IgD-negative memory B cell (primary cell): ENCODE measurements around the gene GMNN. TPM values are rescaled to one million over a fixed set of nuclear protein-coding genes. Genes with fewer than 3 reads are reported as not detected.
A peak's percentile ranks its signal among the peaks of the same experiment; 100 is the strongest.

Experiments
- H3K27ac Mint-ChIP-seq, 3 donors: one replicate each; pipeline ENCODE4 v1.8.0; 2020 to 2022; ENCODE audit warnings: mild to moderate bottlenecking in 3 of 3, mixed read lengths in 3 of 3, moderate library complexity in 1 of 3
- H3K27me3 Mint-ChIP-seq: one replicate; pipeline ENCODE4 v1.8.0; 2021; ENCODE audit warnings: mixed read lengths
- H3K36me3 Mint-ChIP-seq: one replicate; pipeline ENCODE4 v1.8.0; 2020; ENCODE audit warnings: mild to moderate bottlenecking, mixed read lengths
- H3K4me1 Mint-ChIP-seq, 3 donors: one replicate each; pipeline ENCODE4 v1.8.0; 2020 to 2022; ENCODE audit warnings: mixed read lengths in 3 of 3, mild to moderate bottlenecking in 1 of 3
- H3K4me3 Mint-ChIP-seq, 4 donors: one replicate each; pipeline ENCODE4 v1.8.0; 2020 to 2022; ENCODE audit warnings: mild to moderate bottlenecking in 4 of 4, mixed read lengths in 4 of 4, moderate library complexity in 3 of 4
- H3K9me3 Mint-ChIP-seq, 3 donors: one replicate each; pipeline ENCODE4 v1.8.0; 2020 to 2021; ENCODE audit warnings: mixed read lengths in 3 of 3, mild to moderate bottlenecking in 1 of 3
- polyA plus RNA-seq: library from polyadenylated mRNA; unstranded; fragments of 300-500 nt; fragmentation: Illumina TruSeq; gene quantifications from one replicate; pipeline ENCODE4 v1.2.3, GENCODE V29; 2021

The GMNN gene
- polyA plus RNA-seq, 1 donor from 2014 or later = 7.7 TPM

- no peaks in the 10 kb centered on the region for H3K36me3 Mint-ChIP-seq
- peak overlapping the region; percentile 91 to 97 (median 95) for H3K27ac Mint-ChIP-seq
- H3K4me1 Mint-ChIP-seq = peaks cover 14 to 25% (median 22%) of the 10 kb centered on the region in 3 donors
- H3K4me3 Mint-ChIP-seq = peak overlapping the region; percentile 98 to 99 (median 99)
- no peaks in the 10 kb centered on the region for H3K27me3 Mint-ChIP-seq
- no peaks in the 10 kb centered on the region for H3K9me3 Mint-ChIP-seq
Measured at GRCh38 chr6:24775520-24776058, 852 bp downstream of the GMNN start.

DNA sequence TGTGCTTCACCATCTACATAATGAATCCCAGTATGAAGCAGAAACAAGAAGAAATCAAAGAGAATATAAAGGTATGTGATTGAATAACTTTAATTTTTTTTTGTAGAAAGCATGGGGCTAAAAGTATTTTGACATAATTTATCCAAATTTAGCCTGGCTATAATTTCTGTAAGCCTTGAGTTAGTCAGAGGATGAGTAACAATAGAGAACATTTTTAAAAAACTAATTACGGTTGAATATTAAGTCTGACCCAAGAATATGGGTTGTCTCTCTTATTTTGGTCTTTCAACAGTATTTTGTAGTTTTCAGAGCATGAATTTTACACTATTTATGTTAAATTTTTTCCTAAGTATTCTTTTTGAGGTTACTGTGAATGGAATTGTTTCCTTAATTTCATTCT, 2.5 kb downstream of the GMNN start:
- Mint-ChIP-seq H3K9me3 (no peaks in the 10 kb centered on the region), H3K27me3 (no peaks in the 10 kb centered on the region), H3K36me3 (no peaks in the 10 kb centered on the region), H3K4me3 (no peak overlapping the region), H3K4me1 (peaks cover 14 to 28% (median 22%) of the 10 kb centered on the region in 3 donors), H3K27ac (no peak overlapping the region)

GRCh38 chr6:24778121-24778520, 3.4 kb downstream of the GMNN start:
- H3K27me3 Mint-ChIP-seq = no peaks in the 10 kb centered on the region
- H3K27ac Mint-ChIP-seq = no peak overlapping the region
- no peaks in the 10 kb centered on the region for H3K9me3 Mint-ChIP-seq
- peaks cover 14 to 29% (median 22%) of the 10 kb centered on the region in 3 donors for H3K4me1 Mint-ChIP-seq
- peak overlapping the region in 1 of 4 donors; percentile 23 for H3K4me3 Mint-ChIP-seq
- no peaks in the 10 kb centered on the region for H3K36me3 Mint-ChIP-seq

DNA sequence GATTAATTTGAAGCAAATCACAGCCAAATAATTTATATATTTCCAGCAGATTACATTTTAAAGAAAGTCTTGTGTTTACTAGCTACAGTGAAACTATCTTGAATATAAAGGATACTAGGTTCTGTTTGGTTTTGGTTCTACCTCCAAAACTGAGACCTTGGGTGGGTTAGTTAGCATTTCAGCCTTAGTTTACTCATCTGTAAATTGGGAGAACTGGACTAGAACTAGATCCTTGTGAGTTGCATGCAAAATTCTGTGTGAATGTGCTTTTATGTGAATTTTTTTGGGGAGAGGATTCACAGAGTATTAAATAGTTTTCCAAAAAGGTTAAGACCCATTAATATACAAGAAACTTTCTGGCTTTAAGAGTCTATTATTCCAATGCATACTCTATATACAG, 4.1 kb downstream of the GMNN start:
- peak overlapping the region in 1 of 4 donors; percentile 9 for H3K4me3 Mint-ChIP-seq
- no peaks in the 10 kb centered on the region for H3K27me3 Mint-ChIP-seq

DNA sequence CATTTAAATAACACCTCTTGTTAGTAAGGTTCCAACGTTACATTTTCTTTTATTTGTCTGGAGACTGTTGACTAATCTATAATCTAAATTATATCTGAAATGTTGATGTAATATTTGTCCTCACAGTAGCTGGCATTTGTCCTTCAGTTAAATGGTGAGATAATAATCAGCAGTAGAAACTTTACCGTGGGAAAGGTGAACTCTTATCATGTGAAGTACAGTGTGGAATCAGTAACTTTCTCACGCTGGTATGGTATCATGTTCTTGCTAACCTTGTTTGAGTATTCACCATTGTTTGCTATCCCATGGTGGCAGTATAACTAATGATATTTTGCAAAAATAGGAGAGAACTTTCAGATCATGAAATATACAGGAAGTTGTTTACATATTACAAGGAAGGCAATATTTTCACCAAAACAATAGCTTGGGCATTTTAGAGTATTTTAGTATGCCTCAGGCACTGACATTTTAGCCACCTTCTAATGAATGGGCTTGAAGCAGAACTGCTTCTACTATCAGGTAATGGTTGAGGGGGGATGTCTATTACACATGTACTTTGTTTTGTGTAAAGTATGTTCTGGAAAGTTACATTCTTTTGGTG, 4.8 kb downstream of the GMNN start:
- no peaks in the 10 kb centered on the region for H3K9me3 Mint-ChIP-seq
- H3K36me3 Mint-ChIP-seq = peaks cover 4% of the 10 kb centered on the region
- H3K4me3 Mint-ChIP-seq = peak overlapping the region in 1 of 4 donors; percentile 9
- H3K27me3 Mint-ChIP-seq = no peaks in the 10 kb centered on the region
- peaks cover 14 to 27% (median 22%) of the 10 kb centered on the region in 3 donors for H3K4me1 Mint-ChIP-seq
- H3K27ac Mint-ChIP-seq = no peak overlapping the region

More for the DNA sequence above, 4.1 kb downstream of the GMNN start:
- Mint-ChIP-seq H3K36me3 (no peaks in the 10 kb centered on the region), H3K27ac (no peak overlapping the region), H3K9me3 (no peaks in the 10 kb centered on the region), H3K4me1 (peaks cover 14 to 29% (median 22%) of the 10 kb centered on the region in 3 donors)

GRCh38 chr6:24780206-24780605, 5.5 kb downstream of the GMNN start:
- Mint-ChIP-seq H3K9me3 (no peaks in the 10 kb centered on the region), H3K36me3 (peaks cover 5% of the 10 kb centered on the region), H3K4me3 (peak overlapping the region in 1 of 4 donors; percentile 9), H3K4me1 (peaks cover 14 to 24% (median 22%) of the 10 kb centered on the region in 3 donors), H3K27ac (no peak overlapping the region), H3K27me3 (no peaks in the 10 kb centered on the region)

DNA sequence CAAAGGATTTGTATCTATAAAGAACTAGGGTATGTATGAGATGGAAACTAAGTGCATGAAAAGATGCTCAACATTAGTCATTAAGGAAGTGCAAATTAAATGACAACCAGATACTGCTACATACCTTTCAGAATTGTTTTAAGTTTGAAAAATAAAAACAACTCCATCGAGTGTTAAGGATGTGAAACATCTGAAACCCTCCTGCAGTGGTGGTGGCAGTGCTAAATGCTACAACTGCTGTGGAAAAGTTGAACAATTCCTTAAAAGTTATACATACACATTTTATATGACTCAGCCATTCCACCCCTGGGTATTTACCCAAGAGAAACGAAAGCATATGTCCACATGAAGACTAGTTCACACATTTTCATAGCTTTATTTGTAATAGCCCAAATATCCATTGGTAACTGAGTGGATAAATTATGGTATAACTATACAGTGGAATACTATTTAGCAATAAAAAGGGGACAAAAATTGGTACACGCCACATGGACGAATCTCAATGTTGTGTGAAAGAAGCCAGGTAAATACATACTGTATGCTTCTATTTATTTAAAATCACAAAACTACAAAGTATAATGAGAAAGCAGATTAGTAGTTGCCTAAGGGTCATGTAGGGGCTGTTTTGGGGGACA, 13.4 kb downstream of the GMNN start:
- Mint-ChIP-seq H3K27ac (peak overlapping the region in 2 of 3 donors; percentile 31 to 35), H3K36me3 (peaks cover 13% of the 10 kb centered on the region), H3K4me3 (no peak overlapping the region), H3K4me1 (no peaks in the 10 kb centered on the region), H3K9me3 (no peaks in the 10 kb centered on the region), H3K27me3 (no peaks in the 10 kb centered on the region)

DNA sequence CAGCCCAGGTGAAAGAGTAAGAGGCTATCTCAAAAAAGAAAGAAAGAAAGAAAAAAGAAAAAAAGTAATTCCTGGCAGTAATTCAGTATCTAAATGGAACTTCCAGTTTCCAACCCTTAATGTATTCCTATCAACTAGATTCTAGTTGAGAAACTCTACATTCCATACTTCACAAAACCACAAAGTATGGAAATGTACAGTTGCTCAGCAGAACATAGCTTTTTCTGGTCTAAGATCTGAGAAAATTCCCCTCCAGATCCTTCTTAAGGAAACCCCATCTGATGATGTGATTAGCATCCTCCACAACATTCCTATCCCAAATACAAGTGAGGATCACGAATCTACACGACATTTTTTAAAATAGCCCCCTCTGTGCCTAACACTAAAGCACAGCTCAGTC, 20.4 kb downstream of the GMNN start:
- Mint-ChIP-seq H3K27ac (peak overlapping the region in 1 of 3 donors; percentile 34), H3K4me1 (peaks cover 6 to 12% (median 7%) of the 10 kb centered on the region in 3 donors), H3K4me3 (no peak overlapping the region), H3K27me3 (no peaks in the 10 kb centered on the region), H3K9me3 (no peaks in the 10 kb centered on the region), H3K36me3 (peaks cover 4% of the 10 kb centered on the region)

GRCh38 chr6:24796616-24797290, 22.0 kb downstream of the GMNN start:
- no peaks in the 10 kb centered on the region for H3K9me3 Mint-ChIP-seq
- H3K4me1 Mint-ChIP-seq = peaks cover 6 to 12% (median 7%) of the 10 kb centered on the region in 3 donors
- H3K27me3 Mint-ChIP-seq = no peaks in the 10 kb centered on the region
- peaks cover 4% of the 10 kb centered on the region for H3K36me3 Mint-ChIP-seq
- H3K4me3 Mint-ChIP-seq = no peak overlapping the region
- peak overlapping the region in 1 of 3 donors; percentile 78 for H3K27ac Mint-ChIP-seq

DNA sequence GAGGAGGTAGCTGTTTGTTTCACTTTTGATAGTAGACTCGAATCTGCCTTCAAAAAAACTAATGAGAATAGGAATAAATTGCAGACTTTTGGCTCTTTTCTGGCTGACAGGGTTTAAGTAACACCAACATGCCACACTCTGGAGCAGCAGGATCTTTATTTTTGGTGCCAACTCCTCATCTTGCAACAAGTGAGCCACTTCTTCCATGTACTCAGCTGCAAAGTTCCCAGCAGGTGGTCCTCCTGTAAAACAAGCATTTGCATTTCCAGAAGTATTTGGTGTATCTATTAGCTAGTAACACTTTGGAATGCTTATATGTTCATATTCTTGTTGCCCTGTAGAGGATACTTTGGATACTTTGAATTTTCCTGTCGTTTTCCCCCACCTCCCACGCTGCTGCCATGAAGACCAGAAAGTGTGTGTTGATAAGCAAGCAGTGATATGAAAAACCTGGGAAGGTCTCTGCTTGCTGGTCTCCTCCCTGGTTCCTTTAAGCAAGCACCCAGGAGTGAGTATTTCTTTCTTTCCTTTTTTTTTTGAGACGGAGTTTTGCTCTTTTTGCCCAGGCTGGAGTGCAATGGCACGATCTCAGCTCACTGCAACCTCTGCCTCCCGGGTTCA, 23.0 kb downstream of the GMNN start:
- Mint-ChIP-seq H3K36me3 (peaks cover 4% of the 10 kb centered on the region), H3K4me3 (no peak overlapping the region), H3K4me1 (peaks cover 6 to 12% (median 7%) of the 10 kb centered on the region in 3 donors), H3K27ac (peak overlapping the region in 2 of 3 donors; percentile 53 to 78), H3K27me3 (no peaks in the 10 kb centered on the region), H3K9me3 (no peaks in the 10 kb centered on the region)

GRCh38 chr6:24798740-24799540, 24.2 kb downstream of the GMNN start, which contains the start of gene ARMH2:
Gene ARMH2 (minus strand): TSS chr6:24798917. CDS start chr6:24798857, 60 bp downstream.
- H3K27me3 Mint-ChIP-seq = no peaks in the 10 kb centered on the region
- H3K36me3 Mint-ChIP-seq = peaks cover 4% of the 10 kb centered on the region
- peaks cover 4 to 12% (median 5%) of the 10 kb centered on the region in 3 donors for H3K4me1 Mint-ChIP-seq
- peak within 1 kb of the TSS in 2 of 3 donors; percentile 24 to 78 for H3K27ac Mint-ChIP-seq
- no peaks in the 10 kb centered on the region for H3K9me3 Mint-ChIP-seq
- H3K4me3 Mint-ChIP-seq = peak within 1 kb of the TSS in 1 of 4 donors; percentile 23

DNA sequence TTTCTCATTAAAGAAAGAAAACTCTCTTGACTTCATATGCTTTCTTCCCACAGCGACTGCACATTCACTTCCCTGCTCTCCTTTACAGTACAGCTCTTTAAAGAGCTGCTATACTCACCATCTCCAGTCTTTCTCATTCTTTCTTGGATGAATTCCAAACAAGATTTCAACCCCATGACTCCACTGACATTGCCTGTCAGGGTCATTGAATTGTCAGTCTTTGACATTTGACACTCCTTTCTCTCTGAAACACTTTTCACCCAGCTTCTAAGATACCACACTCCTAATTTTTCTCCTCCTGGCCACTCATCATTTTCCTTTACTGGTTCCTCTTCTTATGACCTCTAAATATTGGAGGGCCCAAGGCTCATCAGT, 24.8 kb downstream of the GMNN start:
- no peaks in the 10 kb centered on the region for H3K27me3 Mint-ChIP-seq
- H3K36me3 Mint-ChIP-seq = peaks cover 5% of the 10 kb centered on the region
- peak overlapping the region in 1 of 4 donors; percentile 23 for H3K4me3 Mint-ChIP-seq
- H3K27ac Mint-ChIP-seq = peak overlapping the region in 2 of 3 donors; percentile 24 to 78
- H3K9me3 Mint-ChIP-seq = no peaks in the 10 kb centered on the region
- peaks cover 4 to 12% (median 7%) of the 10 kb centered on the region in 3 donors for H3K4me1 Mint-ChIP-seq

DNA sequence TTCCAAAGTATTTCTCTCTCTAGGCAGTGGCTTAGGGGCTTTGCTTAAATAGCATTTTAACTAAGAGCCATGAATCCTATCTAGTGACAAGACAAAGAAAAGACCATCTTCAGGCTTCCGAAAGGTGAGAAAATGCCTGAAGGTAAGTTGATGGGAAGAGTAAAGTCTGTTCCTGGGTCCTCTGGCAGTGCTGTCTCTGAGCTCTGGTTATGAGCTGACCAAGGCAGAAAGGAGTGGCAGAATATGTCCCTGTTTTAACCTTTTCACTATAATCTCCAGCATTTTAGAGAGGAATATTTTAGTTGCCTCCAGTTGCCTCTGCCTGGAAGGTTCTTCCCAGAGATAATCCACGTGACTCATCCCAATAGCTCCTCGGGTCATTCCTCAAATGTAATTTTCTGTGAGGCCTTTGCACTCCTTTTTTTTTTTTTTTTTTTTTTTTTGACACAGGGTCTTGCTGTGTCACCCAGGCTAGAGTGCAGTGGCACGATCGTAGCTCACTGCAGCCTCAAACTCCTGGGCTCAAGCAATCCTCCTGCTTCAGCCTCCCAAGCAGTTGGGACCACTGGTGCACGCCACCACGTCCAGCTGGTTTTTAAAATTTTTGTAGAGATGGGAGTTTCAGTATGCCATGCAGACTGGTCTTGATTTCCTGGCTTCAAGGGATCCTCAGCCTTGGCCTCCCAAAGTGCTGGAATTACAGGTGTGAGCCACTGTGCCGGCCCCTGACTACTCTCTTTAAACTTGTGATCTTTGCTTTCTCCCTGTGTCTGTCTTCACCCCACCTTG, 27.7 kb downstream of the GMNN start:
- Mint-ChIP-seq H3K36me3 (peaks cover 5% of the 10 kb centered on the region), H3K4me3 (no peak overlapping the region), H3K27ac (peak overlapping the region in 2 of 3 donors; percentile 78 to 88)

More for the DNA sequence above, 27.7 kb downstream of the GMNN start:
- peaks cover 4 to 8% (median 5%) of the 10 kb centered on the region in 3 donors for H3K4me1 Mint-ChIP-seq
- H3K9me3 Mint-ChIP-seq = no peaks in the 10 kb centered on the region
- no peaks in the 10 kb centered on the region for H3K27me3 Mint-ChIP-seq
